GM18505 (cell line): ENCODE measurements around the gene SPDEF.

Experiments
- ATAC-seq: cut with Tn5 transposase; IDR thresholded peaks from one replicate; pipeline ENCODE4 v1.9.1; 2021; ENCODE audit not compliant: unreplicated experiment
- POLR2A ChIP-seq: IDR thresholded peaks from 4 replicates; pipeline ENCODE4 v1.6.1; 2011; ENCODE audit warnings: borderline replicate concordance; ENCODE audit not compliant: insufficient read depth, insufficient read length; ENCODE audit errors: extremely low read depth

SPDEF gene

GRCh38 chr6:34553750-34554149, 2.4 kb downstream of the SPDEF start:
- no peak for ATAC-seq
- TF ChIP-seq POLR2A = no peak

- no peak for ATAC-seq
- TF ChIP-seq POLR2A = no peak
Measured at GRCh38 chr6:34553146-34553545, 3.0 kb downstream of the SPDEF start.

DNA sequence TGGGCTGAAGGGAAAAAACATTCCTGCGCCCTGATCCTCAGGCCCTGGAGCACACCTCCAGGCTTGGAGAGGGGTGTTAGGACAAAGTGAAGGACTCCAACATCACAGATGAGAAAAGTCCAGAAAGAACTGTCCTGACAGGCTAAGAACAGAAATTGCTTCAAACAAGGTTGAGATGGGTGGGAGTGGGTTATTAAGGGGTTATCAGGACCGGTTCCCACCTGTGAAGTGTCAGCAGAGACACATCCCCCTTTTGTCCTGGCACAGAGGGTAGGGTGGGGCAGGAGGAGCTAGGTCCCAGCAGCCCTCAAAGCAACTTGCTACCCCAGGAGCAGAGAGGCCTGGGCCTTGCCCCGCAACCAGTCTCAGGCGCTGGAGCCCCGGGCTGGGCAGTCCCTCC, 3.5 kb downstream of the SPDEF start:
- TF ChIP-seq POLR2A = no peak

DNA sequence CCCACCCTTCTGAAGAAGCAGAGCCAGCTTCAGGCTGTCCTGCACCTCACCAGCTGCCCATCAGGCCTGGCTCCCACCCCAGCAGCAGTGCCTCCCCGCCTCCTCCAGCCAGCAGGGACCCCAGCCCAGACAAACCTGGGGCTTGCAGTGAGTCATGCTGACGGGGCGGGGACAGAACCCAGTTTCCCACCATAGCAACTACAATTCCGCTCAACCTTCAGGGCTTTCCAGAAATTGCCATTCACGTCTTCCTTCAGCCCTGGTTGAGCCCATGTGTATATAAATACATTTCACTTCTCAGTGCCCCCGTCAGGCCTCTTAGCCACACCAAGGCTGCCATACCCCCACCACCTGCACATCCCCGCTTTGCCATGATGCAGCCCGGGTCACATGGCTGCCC, 4.4 kb downstream of the SPDEF start:
- TF ChIP-seq POLR2A = no peak
- no peak for ATAC-seq

More for the DNA sequence above, 3.5 kb downstream of the SPDEF start:
- ATAC-seq = no peak

GRCh38 chr6:34549804-34550202, 6.3 kb downstream of the SPDEF start:
- no peak for ATAC-seq
- TF ChIP-seq POLR2A = no peak

DNA sequence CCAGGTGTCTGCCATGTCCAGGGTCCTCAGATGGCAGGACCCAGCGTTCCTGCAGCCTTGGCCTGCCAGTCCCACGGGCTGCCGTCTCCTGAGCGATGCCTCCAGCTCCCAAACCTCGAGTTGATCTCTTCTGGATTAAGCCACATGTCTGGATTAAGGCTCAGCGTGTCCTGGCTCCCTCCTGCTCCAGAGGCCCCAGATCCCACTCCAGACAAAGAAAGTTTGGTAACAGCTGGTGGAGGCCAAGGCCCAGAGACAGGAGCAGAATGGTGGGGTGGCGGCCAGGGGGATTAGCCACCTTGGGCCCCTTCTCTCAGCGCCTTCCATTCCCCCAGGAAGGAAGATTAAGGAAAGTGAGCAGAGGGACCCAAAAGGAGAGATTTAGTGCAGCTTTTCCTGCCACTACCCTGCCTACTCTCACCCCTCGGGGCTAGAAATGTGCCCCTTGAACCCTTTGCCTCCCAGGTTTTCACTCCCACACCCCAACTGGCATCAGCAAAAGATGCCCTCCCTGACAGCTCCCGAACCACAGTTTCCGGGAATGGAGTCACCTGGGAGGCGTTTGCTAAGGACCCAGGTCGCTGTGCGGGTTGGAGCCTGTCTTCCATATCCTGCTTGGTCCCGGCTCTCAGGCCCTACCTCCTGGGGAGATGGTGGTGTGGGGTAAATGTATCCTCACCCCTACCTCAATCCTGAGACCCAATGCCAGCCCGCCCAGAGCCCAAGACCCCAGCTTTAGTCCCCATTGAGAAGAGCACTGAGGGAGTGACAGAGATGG, 6.9 kb downstream of the SPDEF start:
- no peak for TF ChIP-seq POLR2A
- ATAC-seq = no peak

GRCh38 chr6:34547701-34548644, 8.2 kb downstream of the SPDEF start:
- ATAC-seq = no peak
- no peak for TF ChIP-seq POLR2A

GRCh38 chr6:34546551-34547321, 9.4 kb downstream of the SPDEF start:
- ATAC-seq = no peak
- TF ChIP-seq POLR2A = no peak

DNA sequence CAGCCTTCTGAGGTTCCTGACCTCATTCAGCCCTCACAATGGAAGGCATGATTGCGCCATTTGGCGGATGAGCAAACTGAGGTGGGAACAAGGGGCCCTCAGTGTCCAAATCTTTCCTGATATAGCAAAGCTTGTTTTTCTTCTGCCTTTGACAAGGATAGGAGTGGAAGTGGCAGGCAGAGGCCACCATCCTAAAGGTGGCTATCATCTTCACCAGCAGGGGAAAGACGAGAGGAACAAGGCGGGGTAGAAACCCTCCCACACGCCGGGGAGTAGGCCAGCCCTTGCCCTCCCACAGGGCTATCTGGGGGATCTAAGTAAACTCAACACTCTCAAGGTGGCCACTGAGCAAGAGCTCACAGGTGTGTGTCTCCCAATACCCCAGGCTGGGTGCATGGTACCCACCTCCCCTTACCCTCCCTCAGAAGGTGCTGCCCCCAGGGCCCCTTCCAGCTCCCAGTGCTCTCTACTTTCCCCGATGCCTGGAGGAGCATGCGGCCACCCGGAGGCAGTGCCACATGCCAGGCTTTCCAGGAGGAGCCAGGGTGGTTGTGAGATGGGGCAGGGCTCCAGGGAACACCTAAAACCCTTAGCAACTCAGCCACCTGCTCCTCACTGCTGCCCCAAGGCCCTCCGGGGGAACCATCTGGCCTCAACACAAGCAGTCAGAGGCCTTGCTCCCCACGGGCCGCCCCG, 11.2 kb downstream of the SPDEF start:
- no peak for TF ChIP-seq POLR2A
- no peak for ATAC-seq

GRCh38 chr6:34544052-34544604, 12.0 kb downstream of the SPDEF start:
- no peak for TF ChIP-seq POLR2A
- ATAC-seq = no peak

DNA sequence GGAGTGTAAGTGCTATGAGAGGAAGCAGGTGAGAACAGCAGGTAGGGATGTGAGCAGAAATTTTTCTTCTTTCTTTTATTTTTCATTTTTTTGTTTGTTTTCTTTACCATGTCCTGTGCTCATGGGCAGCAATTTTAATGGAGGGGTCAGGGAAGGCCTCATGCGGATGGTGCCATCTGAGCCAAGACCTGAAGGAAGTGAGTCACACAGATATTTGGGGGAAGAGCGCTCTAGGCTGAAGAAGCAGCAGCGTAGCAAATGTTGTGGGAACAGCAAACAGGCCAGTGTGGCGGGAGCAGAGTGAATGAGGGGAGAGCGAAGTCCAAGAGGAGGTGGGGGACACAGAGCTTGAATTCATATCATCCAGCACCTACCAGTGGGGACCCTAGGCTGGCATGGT, 12.7 kb downstream of the SPDEF start:
- no peak for TF ChIP-seq POLR2A
- ATAC-seq = no peak

DNA sequence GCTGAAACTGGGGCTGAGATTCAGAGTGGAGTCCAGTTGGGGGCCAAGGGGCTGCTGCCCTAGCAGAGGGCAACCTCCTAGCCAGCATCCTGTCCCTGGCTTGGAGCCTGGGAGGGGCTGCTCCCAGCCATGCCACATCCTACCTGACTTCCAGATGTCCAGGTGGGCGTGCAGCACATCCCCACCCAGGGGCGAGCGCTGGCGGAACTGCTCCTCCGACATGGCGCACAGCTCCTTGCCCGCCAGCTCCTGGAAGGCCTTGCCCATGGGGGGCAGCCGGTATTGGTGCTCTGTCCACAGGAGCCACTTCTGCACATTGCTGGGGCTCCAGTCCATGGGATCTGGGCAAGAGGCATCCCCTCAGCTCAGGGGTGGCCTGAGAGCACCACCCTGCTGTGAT, 15.3 kb downstream of the SPDEF start:
- ATAC-seq = no peak
- TF ChIP-seq POLR2A = no peak
